Measurements from ENCODE around the gene PEX14.

The PEX14 gene

DNA sequence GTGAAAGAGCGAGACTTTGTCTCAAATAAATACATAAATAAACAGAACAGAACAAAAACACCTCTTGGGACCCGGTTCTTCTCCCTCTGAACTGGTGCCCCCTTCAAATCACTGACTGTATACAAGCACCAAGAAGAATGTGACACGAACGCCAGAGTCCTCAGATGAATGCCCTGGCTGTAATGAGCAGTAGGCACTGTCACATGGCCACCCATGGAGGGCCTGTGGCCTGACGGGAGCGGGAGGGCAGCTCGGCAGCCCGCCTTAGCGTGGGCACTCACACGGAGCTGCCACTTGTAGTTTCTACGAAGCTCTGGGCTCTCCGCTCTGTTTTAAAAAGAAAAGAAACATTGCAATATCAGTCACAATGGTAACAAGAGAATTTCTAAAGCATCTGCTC is 146.0 kb downstream of the PEX14 start:
- peaks cover 34% of the 10 kb centered on the region for H3K36me3 ChIP-seq (ENCODE audit: control insufficient read depth, insufficient read depth, low read length)
- H3K27ac ChIP-seq (ENCODE audit: insufficient read depth, low read length, poor library complexity, severe bottlenecking), result no peak overlapping the region
- H3K27me3 ChIP-seq (replicated peaks; ENCODE audit: control insufficient read depth, insufficient read depth, low read length, poor library complexity, severe bottlenecking), result no peaks in the 10 kb centered on the region
- DNase-seq, result no peak
- H3K4me1 ChIP-seq (ENCODE audit: control insufficient read depth, insufficient read depth, low read length, poor library complexity, severe bottlenecking), result no peaks in the 10 kb centered on the region
- no peaks in the 10 kb centered on the region for H3K9me3 ChIP-seq (ENCODE audit: control insufficient read depth, low read length)
- no peak overlapping the region for H3K4me3 ChIP-seq (ENCODE audit: insufficient read depth, low read depth, low read length, poor library complexity, severe bottlenecking)

DNA sequence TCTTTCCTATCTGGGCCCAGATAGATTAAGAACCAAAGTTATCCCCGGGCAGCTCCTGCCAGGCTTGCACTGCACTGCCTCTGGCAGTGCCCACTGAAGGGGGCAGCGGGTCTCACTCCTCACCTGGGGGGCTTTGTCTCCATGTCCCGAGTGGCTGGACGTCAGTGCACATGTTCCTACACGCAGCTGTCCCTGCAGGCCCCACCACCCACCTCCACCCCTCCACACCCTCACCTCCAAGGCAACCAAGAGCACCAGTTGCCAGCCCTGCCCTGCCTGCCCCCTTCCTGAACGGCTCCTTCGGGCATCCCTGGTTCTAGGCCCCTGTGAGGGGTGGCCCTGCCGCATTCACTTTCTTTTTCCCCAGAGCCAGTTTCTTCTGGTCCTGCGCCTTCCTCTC is 147.2 kb downstream of the PEX14 start:
- Histone ChIP-seq H3K27me3 (replicated peaks; ENCODE audit: control insufficient read depth, insufficient read depth, low read length, poor library complexity, severe bottlenecking) (no peaks in the 10 kb centered on the region), H3K9me3 (ENCODE audit: control insufficient read depth, low read length) (no peaks in the 10 kb centered on the region), H3K4me1 (ENCODE audit: control insufficient read depth, insufficient read depth, low read length, poor library complexity, severe bottlenecking) (no peaks in the 10 kb centered on the region), H3K36me3 (ENCODE audit: control insufficient read depth, insufficient read depth, low read length) (peaks cover 34% of the 10 kb centered on the region), H3K4me3 (ENCODE audit: insufficient read depth, low read depth, low read length, poor library complexity, severe bottlenecking) (no peak overlapping the region), H3K27ac (ENCODE audit: insufficient read depth, low read length, poor library complexity, severe bottlenecking) (no peak overlapping the region)
- no peak for DNase-seq

DNA sequence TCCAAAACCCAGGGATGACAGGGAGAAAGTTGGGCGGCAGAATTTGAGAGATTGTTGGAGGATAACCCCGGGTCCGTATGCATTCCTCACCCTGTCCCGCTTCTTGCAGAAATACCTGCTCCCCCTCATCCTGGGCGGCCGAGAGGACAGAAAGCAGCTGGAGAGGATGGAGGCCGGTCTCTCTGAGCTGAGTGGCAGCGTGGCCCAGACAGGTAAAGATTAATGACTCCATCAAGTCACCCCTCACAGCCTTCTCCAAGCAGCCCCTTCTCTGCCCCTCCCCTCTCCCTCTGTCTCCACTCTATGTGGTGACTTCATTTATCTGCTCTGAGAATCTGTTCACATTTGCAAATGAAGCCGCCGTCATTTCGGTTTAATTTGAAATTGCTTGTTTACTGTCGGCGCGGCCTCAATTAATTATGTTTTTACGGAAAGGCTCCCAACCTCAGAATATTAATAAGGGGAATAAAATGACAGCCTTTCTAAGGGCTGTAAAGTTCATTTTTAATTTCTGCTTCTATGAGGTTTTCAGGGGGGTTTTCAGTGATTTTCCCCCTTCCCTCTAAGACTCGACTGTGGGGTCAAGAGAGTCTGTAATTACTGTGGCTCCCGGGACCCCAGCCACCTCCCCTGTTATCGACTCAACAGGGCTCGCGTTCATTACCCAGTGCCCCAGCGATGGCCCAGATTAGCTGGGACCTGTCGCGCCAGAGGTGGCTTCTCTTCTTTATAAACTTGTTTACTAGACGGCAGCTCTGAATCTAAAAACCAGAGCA is 148.3 kb downstream of the PEX14 start:
- Histone ChIP-seq H3K27me3 (replicated peaks; ENCODE audit: control insufficient read depth, insufficient read depth, low read length, poor library complexity, severe bottlenecking) (no peaks in the 10 kb centered on the region), H3K27ac (ENCODE audit: insufficient read depth, low read length, poor library complexity, severe bottlenecking) (no peak overlapping the region), H3K9me3 (ENCODE audit: control insufficient read depth, low read length) (no peaks in the 10 kb centered on the region), H3K4me3 (ENCODE audit: insufficient read depth, low read depth, low read length, poor library complexity, severe bottlenecking) (no peak overlapping the region), H3K4me1 (ENCODE audit: control insufficient read depth, insufficient read depth, low read length, poor library complexity, severe bottlenecking) (no peaks in the 10 kb centered on the region), H3K36me3 (ENCODE audit: control insufficient read depth, insufficient read depth, low read length) (peaks cover 30% of the 10 kb centered on the region)
- DNase-seq, result no peak

DNA sequence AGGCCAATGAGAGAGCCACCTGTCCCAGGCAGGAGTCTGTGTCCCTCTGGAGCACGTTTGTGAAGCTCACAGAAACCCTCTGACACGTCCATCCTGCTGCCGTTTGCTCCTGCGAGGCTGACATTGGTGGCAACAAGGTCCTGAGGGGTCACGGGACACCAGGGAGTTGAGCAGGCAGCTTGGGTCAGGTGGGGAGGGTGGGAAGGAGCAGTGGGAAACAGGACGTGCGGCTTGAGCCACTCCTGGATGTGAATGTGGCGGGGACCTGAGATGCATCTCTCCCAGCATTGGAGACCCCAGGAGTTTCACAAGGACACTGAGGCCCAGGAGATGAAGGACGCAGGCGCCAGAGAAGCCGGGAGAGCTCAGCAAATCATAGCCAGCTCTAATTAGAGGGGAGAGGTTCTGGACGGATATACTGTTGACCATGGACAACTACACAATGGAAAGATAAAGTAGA is 149.0 kb downstream of the PEX14 start:
- H3K4me1 ChIP-seq (ENCODE audit: control insufficient read depth, insufficient read depth, low read length, poor library complexity, severe bottlenecking), result no peaks in the 10 kb centered on the region

DNA sequence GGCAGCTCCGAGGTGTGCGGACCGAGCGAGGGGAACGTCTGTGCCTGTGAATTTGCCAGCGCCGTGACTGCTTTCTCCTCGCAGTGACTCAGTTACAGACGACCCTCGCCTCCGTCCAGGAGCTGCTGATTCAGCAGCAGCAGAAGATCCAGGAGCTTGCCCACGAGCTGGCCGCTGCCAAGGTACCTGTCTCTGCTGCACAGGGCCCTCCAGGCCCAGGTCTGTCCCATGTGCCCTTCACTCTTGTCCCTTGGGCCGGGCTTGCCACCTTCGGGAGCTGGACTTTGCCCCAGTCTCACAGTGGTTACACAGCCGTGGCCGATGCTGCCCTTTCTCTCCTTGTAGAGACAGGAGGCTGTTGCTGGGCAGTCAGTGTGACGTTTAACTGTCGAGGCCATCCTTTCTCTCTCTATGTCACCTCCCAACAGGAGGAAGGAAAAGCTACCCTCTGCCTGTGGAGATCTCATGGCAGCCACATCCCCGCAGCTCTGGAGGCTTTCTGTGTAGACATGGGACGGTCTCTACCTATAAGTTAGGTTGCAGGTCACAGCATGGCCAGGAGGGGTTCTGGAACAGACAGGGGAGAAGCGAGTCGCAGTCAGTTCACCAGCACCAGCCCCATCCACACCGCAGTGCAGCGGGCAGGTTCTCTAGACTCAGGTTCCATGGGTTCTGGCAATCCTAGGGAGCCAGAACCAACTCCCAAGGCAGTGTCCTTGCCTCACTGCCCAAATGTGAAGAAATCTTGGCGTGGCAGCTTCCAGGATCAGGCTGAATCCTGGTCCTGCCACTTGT is 149.7 kb downstream of the PEX14 start:
- H3K27ac ChIP-seq (ENCODE audit: insufficient read depth, low read length, poor library complexity, severe bottlenecking), result no peak overlapping the region
- no peak for DNase-seq
- H3K27me3 ChIP-seq (replicated peaks; ENCODE audit: control insufficient read depth, insufficient read depth, low read length, poor library complexity, severe bottlenecking), result no peaks in the 10 kb centered on the region
- H3K4me1 ChIP-seq (ENCODE audit: control insufficient read depth, insufficient read depth, low read length, poor library complexity, severe bottlenecking), result no peaks in the 10 kb centered on the region
- no peak overlapping the region for H3K4me3 ChIP-seq (ENCODE audit: insufficient read depth, low read depth, low read length, poor library complexity, severe bottlenecking)
- H3K9me3 ChIP-seq (ENCODE audit: control insufficient read depth, low read length), result no peaks in the 10 kb centered on the region
- peaks cover 20% of the 10 kb centered on the region for H3K36me3 ChIP-seq (ENCODE audit: control insufficient read depth, insufficient read depth, low read length)

More for the DNA sequence above, 149.0 kb downstream of the PEX14 start:
- Histone ChIP-seq H3K36me3 (ENCODE audit: control insufficient read depth, insufficient read depth, low read length) (peaks cover 24% of the 10 kb centered on the region), H3K27ac (ENCODE audit: insufficient read depth, low read length, poor library complexity, severe bottlenecking) (no peak overlapping the region), H3K9me3 (ENCODE audit: control insufficient read depth, low read length) (no peaks in the 10 kb centered on the region), H3K4me3 (ENCODE audit: insufficient read depth, low read depth, low read length, poor library complexity, severe bottlenecking) (no peak overlapping the region), H3K27me3 (replicated peaks; ENCODE audit: control insufficient read depth, insufficient read depth, low read length, poor library complexity, severe bottlenecking) (no peaks in the 10 kb centered on the region)
- DNase-seq, result no peak

DNA sequence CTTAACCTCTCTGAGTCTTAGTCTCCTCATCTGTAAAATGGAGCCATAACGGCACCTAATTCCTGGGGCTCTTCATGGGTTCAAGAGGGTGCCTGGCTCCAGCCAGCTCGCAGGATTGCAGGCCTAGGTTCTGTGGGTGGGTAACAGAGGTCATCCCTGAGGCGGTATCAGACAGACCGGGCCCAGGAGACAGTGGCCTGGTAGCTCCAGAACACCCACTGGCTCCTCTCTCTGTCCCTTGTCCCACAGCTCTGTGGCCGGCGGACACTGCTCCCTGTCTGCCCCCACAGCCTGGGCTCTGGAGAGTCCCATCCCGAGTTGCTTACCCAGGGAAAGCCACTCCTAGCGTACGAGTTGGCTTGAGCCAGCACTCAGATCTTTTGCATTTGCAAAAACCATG is 150.3 kb downstream of the PEX14 start:
- no peaks in the 10 kb centered on the region for H3K4me1 ChIP-seq (ENCODE audit: control insufficient read depth, insufficient read depth, low read length, poor library complexity, severe bottlenecking)
- no peak overlapping the region for H3K27ac ChIP-seq (ENCODE audit: insufficient read depth, low read length, poor library complexity, severe bottlenecking)
- no peaks in the 10 kb centered on the region for H3K9me3 ChIP-seq (ENCODE audit: control insufficient read depth, low read length)
- DNase-seq, result no peak
- H3K27me3 ChIP-seq (replicated peaks; ENCODE audit: control insufficient read depth, insufficient read depth, low read length, poor library complexity, severe bottlenecking), result no peaks in the 10 kb centered on the region
- peaks cover 25% of the 10 kb centered on the region for H3K36me3 ChIP-seq (ENCODE audit: control insufficient read depth, insufficient read depth, low read length)
- no peak overlapping the region for H3K4me3 ChIP-seq (ENCODE audit: insufficient read depth, low read depth, low read length, poor library complexity, severe bottlenecking)

DNA sequence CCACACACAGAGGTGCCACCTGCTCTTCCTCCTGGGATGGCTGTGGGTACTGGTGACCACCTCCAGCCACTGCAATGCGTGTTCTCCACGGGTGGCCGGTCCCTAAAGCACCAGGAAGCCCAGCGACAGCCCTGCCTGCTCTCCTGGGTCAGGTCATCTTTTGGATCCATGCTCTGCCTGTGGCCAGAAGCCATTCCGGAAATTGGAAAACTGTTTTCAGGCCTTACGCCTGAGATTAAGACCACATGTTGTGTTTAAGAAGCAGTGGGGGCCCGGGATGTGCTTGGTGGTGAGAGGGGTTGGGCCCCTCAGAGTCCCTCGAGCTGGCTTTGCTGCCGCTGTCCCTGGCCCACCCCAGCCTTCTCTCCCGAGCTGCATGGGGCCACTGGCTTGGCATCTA is 150.8 kb downstream of the PEX14 start:
- Histone ChIP-seq H3K4me1 (ENCODE audit: control insufficient read depth, insufficient read depth, low read length, poor library complexity, severe bottlenecking) (no peaks in the 10 kb centered on the region), H3K9me3 (ENCODE audit: control insufficient read depth, low read length) (no peaks in the 10 kb centered on the region), H3K27ac (ENCODE audit: insufficient read depth, low read length, poor library complexity, severe bottlenecking) (no peak overlapping the region), H3K36me3 (ENCODE audit: control insufficient read depth, insufficient read depth, low read length) (peaks cover 25% of the 10 kb centered on the region), H3K27me3 (replicated peaks; ENCODE audit: control insufficient read depth, insufficient read depth, low read length, poor library complexity, severe bottlenecking) (no peaks in the 10 kb centered on the region), H3K4me3 (ENCODE audit: insufficient read depth, low read depth, low read length, poor library complexity, severe bottlenecking) (no peak overlapping the region)
- DNase-seq, result no peak

DNA sequence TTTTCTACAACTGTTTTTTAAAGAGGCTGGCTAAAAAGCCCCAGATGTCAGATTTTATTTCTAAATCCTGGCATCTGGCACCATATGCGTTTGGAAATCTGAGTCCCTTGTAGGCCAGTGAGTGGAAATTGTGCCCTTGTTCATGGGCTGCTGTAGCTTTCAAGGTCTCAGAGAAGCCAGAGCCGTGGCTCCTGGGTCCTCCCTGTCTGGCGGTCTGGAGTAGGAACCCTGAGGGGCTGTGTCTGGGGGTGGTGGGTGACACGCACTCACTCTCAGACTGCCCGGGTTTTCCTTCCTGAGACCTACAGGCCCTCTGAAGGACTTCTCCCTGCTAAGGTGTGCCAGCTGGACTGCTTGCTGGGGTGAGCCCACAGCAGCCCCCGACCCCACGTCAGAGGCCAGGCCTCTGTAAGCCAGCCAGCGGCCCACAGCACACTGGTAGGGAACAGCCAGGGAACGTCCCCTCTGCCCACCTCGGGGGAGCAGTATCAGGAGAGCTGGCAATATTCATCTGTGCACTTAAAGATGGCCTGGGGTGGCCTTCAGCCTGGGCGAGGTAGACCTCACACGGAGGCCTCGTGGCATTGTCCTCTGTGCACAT is 151.5 kb downstream of the PEX14 start:
- Histone ChIP-seq H3K27me3 (replicated peaks; ENCODE audit: control insufficient read depth, insufficient read depth, low read length, poor library complexity, severe bottlenecking) (no peaks in the 10 kb centered on the region), H3K27ac (ENCODE audit: insufficient read depth, low read length, poor library complexity, severe bottlenecking) (no peak overlapping the region), H3K36me3 (ENCODE audit: control insufficient read depth, insufficient read depth, low read length) (peaks cover 25% of the 10 kb centered on the region), H3K4me3 (ENCODE audit: insufficient read depth, low read depth, low read length, poor library complexity, severe bottlenecking) (no peak overlapping the region), H3K9me3 (ENCODE audit: control insufficient read depth, low read length) (no peaks in the 10 kb centered on the region), H3K4me1 (ENCODE audit: control insufficient read depth, insufficient read depth, low read length, poor library complexity, severe bottlenecking) (no peaks in the 10 kb centered on the region)
- DNase-seq, result no peak

DNA sequence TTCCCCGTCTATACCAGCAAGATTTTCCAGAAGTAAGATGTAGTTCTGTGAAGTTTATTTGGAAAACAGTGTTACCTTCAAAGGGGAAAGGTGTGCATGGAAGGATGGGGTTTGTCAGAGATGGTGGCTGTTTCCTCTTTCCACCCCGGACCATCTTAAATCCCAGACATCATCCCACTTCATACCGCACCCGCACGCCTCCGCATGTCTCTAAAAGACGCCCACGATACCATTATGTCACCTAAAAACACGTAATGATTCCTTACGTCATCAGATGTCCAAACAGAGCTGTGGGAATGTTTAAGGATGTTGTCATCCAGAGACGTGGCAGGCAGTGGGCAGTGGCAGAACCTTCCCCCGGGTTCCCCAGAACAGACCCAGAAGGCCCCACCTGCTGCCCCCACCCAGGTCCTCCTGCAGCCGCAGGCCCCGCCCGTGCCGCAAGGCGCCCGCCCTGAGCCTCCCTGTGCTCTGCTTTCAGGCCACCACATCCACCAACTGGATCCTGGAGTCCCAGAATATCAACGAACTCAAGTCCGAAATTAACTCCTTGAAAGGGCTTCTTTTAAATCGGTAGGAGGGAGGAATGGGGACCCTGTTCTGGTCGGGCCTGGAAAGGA is 152.2 kb downstream of the PEX14 start:
- no peak for DNase-seq
- peaks cover 25% of the 10 kb centered on the region for H3K36me3 ChIP-seq (ENCODE audit: control insufficient read depth, insufficient read depth, low read length)
- H3K27me3 ChIP-seq (replicated peaks; ENCODE audit: control insufficient read depth, insufficient read depth, low read length, poor library complexity, severe bottlenecking), result no peaks in the 10 kb centered on the region
- H3K9me3 ChIP-seq (ENCODE audit: control insufficient read depth, low read length), result no peaks in the 10 kb centered on the region
- H3K27ac ChIP-seq (ENCODE audit: insufficient read depth, low read length, poor library complexity, severe bottlenecking), result no peak overlapping the region
- no peaks in the 10 kb centered on the region for H3K4me1 ChIP-seq (ENCODE audit: control insufficient read depth, insufficient read depth, low read length, poor library complexity, severe bottlenecking)
- no peak overlapping the region for H3K4me3 ChIP-seq (ENCODE audit: insufficient read depth, low read depth, low read length, poor library complexity, severe bottlenecking)

Data from effector memory CD4-positive, alpha-beta T cell (primary cell).